ENCODE measurements around the gene C10orf90. TPM values are rescaled to one million over a fixed set of nuclear protein-coding genes. Genes with fewer than 3 reads are reported as not detected.
A peak's percentile ranks its signal among the peaks of the same experiment; 100 is the strongest.

C10orf90 gene
- total and polyA plus RNA-seq, 8 donors: 0.32 to 0.64 (median 0.47) TPM; not detected in 5

- 69 to 78% methylated on average over 4 of the region's 4 CpGs for WGBS, 2 donors
- H3K4me3 ChIP-seq: no peak overlapping the region
- intact Hi-C loops (cut with DNase I): no loop called here
- H3K27me3 ChIP-seq: peaks cover 0 to 5% (median 0%) of the 10 kb centered on the region in 4 donors
- DNase-seq (no peak), FAIRE-seq (no peak), ATAC-seq (no peak)
- TF ChIP-seq CTCF (IDR thresholded peaks at IDR 0.05): no peak
- no peaks in the 10 kb centered on the region for H3K36me3 ChIP-seq
- no peaks in the 10 kb centered on the region for H3K9me3 ChIP-seq
- no peak overlapping the region for H3K27ac ChIP-seq
- no peaks in the 10 kb centered on the region for H3K4me1 ChIP-seq
These were observed 269.9 kb downstream of the C10orf90 start for GRCh38 chr10:126400641-126401040.

GRCh38 chr10:126398924-126399323, 271.6 kb downstream of the C10orf90 start:
- Histone ChIP-seq H3K27ac (no peak overlapping the region), H3K9me3 (no peaks in the 10 kb centered on the region), H3K36me3 (no peaks in the 10 kb centered on the region), H3K4me3 (no peak overlapping the region), H3K4me1 (no peaks in the 10 kb centered on the region), H3K27me3 (peaks cover 0 to 5% (median 0%) of the 10 kb centered on the region in 4 donors)
- no peak for TF ChIP-seq CTCF (IDR thresholded peaks at IDR 0.05)
- WGBS, 2 donors: 57 to 68% methylated on average over 4 of the region's 4 CpGs
- FAIRE-seq: no peak
- no peak for ATAC-seq
- intact Hi-C loops (cut with DNase I): no loop called here
- DNase-seq: no peak

GRCh38 chr10:126398383-126398743, 272.1 kb downstream of the C10orf90 start:
- H3K36me3 ChIP-seq: no peaks in the 10 kb centered on the region
- 61 to 66% methylated on average over 3 of the region's 3 CpGs for WGBS, 2 donors
- H3K27me3 ChIP-seq: peaks cover 0 to 5% (median 0%) of the 10 kb centered on the region in 4 donors
- no peaks in the 10 kb centered on the region for H3K9me3 ChIP-seq
- TF ChIP-seq CTCF (IDR thresholded peaks at IDR 0.05): no peak
- no peak overlapping the region for H3K4me3 ChIP-seq
- H3K4me1 ChIP-seq: no peaks in the 10 kb centered on the region
- intact Hi-C loops (cut with DNase I): no loop called here
- FAIRE-seq (no peak), DNase-seq (no peak), ATAC-seq (no peak)
- no peak overlapping the region for H3K27ac ChIP-seq

GRCh38 chr10:126397640-126398382, 272.7 kb downstream of the C10orf90 start:
- ATAC-seq (peak in 2 of 4 donors; percentile 37), FAIRE-seq (no peak)

More at GRCh38 chr10:126397640-126398382, 272.7 kb downstream of the C10orf90 start:
- intact Hi-C loops (cut with DNase I): no loop called here
- 73 to 82% methylated on average over 4 of the region's 4 CpGs for WGBS, 2 donors
- no peaks in the 10 kb centered on the region for H3K9me3 ChIP-seq
- no peak for DNase-seq
- H3K27me3 ChIP-seq: peaks cover 0 to 5% (median 0%) of the 10 kb centered on the region in 4 donors
- H3K4me3 ChIP-seq: no peak overlapping the region
- no peaks in the 10 kb centered on the region for H3K4me1 ChIP-seq
- no peak for TF ChIP-seq CTCF (IDR thresholded peaks at IDR 0.05)
- no peak overlapping the region for H3K27ac ChIP-seq
- no peaks in the 10 kb centered on the region for H3K36me3 ChIP-seq
